ENCODE results near the gene C5orf63.
"Not testable (repeated sequence)": the region's sequence is repeated elsewhere in the genome, so short reads cannot be mapped to it uniquely, and the experiment has no call there.

Gene C5orf63

DNA sequence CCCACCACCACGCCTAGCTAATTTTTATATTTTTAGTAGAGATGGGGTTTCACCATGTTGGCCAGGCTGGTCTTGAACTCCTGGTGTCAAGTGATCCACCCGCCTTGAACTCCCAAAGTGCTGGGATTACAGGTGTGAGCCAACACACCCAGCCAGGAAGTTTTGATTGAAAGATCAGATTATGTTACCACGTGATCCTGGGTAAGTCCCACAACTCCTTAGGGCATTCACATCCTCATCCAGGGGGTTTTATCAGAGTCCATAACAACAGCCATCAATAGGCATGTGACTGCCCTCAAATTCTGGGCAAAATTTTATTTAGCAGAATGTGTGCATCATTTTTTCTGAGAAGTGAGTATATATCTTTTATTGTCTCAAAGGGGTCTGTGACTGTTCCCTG, 68.0 kb downstream of the C5orf63 start:
- DNase-seq, result not testable (repeated sequence)

DNA sequence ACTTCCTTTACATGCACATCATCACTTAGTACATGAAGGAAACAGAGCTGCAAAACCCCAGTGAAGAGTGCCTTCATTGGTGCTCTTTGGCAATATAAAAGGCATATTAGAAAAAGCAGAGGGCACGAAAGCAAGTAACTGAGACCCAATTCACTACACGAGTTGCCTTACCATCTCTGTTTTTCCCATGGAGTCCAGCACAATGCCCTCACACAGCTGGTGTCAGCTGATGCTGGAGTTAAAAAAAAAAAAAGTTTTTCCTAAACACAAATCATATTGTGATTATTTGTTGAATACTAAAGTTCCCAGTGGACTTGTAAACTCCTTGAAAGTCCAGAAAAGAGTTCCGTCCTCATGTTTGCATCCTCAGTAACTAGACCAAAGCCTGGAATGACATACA, 68.6 kb downstream of the C5orf63 start:
- DNase-seq, result no peak

DNA sequence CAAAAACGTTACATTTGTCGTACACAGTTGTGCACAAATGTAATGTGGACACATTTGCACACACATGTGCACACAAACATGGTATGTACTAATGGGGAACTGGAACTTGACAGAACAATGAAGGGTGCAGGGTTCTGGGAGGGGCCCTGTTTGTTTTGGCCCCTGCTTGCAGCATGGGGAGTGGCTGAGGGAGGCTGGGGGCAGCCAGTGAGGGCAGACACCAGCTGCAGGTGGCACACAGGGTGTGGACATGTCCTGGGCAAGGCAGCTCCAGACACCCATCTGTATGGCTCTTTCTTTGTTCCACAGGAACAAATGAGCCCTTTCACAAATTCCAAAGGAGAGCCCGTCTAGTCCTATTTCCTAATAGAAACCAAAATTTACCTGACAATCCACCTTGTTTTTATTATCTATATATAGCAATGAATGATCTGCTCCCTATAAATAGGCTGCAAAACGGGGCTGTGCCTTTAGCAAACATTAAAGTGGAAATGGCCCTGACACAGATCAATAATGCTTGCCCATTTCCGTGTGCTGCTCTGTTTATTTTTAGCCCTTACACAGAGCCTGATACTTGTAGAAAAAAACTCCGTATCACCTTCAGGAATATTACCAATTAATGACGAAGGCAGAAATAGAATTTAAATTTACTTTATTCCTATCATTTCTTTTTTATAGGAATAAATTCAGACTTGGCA, 69.4 kb downstream of the C5orf63 start:
- DNase-seq, result no peak

DNA sequence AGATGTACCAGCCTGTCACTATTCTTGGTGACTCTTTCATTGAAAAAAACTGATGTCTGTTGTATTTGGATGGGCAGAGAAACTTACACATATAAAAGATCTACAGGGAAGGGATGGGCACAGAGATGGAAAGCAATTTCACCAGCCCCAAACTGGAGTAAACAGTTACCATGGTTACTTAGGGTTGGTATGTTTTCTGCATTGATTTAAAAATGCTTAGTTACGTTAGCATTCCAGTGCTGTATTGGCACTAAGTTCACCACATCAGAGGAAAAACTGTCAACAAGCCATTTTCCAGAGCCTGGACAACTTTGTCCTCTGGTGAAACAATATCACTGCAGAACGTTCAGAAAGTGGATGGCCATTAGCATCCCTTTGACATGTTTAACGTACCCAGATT, 70.9 kb downstream of the C5orf63 start:
- peak; percentile 56 for DNase-seq

DNA sequence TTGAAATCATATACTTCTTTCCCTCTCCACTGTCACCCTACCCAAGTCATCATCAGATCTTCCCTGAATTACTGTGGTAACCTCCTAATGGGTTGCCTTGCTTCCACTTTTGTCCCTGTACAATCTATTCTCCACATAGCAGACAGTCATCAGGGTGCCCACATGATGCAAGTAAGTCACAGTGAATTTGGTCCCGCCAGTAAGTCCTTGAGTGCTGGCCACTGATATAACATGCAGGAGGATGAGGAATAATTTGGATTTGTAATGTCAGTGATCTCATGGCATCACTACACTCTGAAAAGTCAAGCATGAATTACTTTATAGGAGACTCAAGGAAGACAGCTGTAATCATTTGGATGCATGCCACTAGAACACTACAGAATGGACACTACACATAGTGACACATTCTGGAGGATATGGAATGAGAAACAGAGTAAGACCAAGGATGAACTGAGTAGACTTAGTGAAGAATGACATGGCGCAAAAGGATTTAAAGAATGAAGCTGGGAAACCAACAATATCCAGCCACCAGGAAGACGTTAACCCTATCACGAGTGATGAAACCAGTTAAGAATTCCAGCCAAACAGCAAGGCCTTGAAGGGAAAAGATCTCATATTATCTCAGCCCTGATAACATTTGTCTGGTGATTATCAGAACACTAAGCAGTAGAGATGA, 71.5 kb downstream of the C5orf63 start:
- peak; percentile 98 for DNase-seq
